KMS-11 (cell line): Measurements from ENCODE around the gene EPB42.

Source experiments
- H2AFZ ChIP-seq: fragments of 200-600 bp; sonication (generic); 2 replicates; pipeline ENCODE4 v1.6.1; 2016; ENCODE audit warnings: antibody characterized with exemption, mixed run types, low read depth
- H3K27ac ChIP-seq: fragments of 200-600 bp; sonication (generic); 2 replicates; pipeline ENCODE4 v1.6.1; 2016; ENCODE audit warnings: mild to moderate bottlenecking, mixed run types
- H3K27me3 ChIP-seq: fragments of 200-600 bp; sonication (generic); 2 replicates; pipeline ENCODE4 v1.6.1; 2017; ENCODE audit warnings: mild to moderate bottlenecking, low read depth, mixed run types, moderate library complexity; ENCODE audit not compliant: insufficient read depth
- H3K36me3 ChIP-seq: fragments of 200-600 bp; sonication (generic); 2 replicates; pipeline ENCODE4 v1.6.1; 2017; ENCODE audit warnings: mild to moderate bottlenecking, mixed run types; ENCODE audit not compliant: insufficient read depth
- H3K4me1 ChIP-seq: fragments of 200-600 bp; sonication (generic); 2 replicates; pipeline ENCODE4 v1.6.1; 2016; ENCODE audit warnings: mild to moderate bottlenecking, low read depth, mixed run types; ENCODE audit not compliant: poor library complexity, severe bottlenecking
- H3K4me2 ChIP-seq: fragments of 200-600 bp; sonication (generic); 2 replicates; pipeline ENCODE4 v1.7.0; 2016; ENCODE audit warnings: mild to moderate bottlenecking, mixed run types
- H3K4me3 ChIP-seq: fragments of 200-600 bp; sonication (generic); IDR thresholded peaks from 2 replicates; pipeline ENCODE4 v1.6.1; 2017; ENCODE audit warnings: low read depth, low read length, mixed read lengths; ENCODE audit not compliant: insufficient read depth
- H3K79me2 ChIP-seq: fragments of 200-600 bp; sonication (generic); 2 replicates; pipeline ENCODE4 v1.6.1; 2016; ENCODE audit warnings: low read depth, mixed run types; ENCODE audit not compliant: insufficient read depth
- H3K9ac ChIP-seq: fragments of 200-600 bp; sonication (generic); 2 replicates; pipeline ENCODE4 v1.6.1; 2016; ENCODE audit warnings: mild to moderate bottlenecking, mixed run types
- H4K20me1 ChIP-seq: fragments of 200-600 bp; sonication (generic); 2 replicates; pipeline ENCODE4 v1.6.1; 2016; ENCODE audit warnings: mild to moderate bottlenecking, mixed run types; ENCODE audit not compliant: insufficient read depth
- CTCF ChIP-seq: fragments of 200-600 bp; sonication (generic); conservative IDR thresholded peaks from 2 replicates; pipeline ENCODE4 v1.6.1; 2017; ENCODE audit warnings: low read depth, mild to moderate bottlenecking, antibody characterized with exemption, low read length, moderate library complexity, mixed read lengths

EPB42 gene

GRCh38 chr15:43256341-43256740, 35.5 kb upstream of the EPB42 start:
- Histone ChIP-seq H3K27ac (no peak overlapping the region), H3K79me2 (no peaks in the 10 kb centered on the region), H3K4me1 (peaks cover 18% of the 10 kb centered on the region), H3K4me3 (no peak overlapping the region), H3K27me3 (no peaks in the 10 kb centered on the region), H3K9ac (no peak overlapping the region), H3K36me3 (no peaks in the 10 kb centered on the region), H4K20me1 (no peaks in the 10 kb centered on the region), H2AFZ (no peak overlapping the region), H3K4me2 (no peak overlapping the region)
- TF ChIP-seq CTCF = no peak

DNA sequence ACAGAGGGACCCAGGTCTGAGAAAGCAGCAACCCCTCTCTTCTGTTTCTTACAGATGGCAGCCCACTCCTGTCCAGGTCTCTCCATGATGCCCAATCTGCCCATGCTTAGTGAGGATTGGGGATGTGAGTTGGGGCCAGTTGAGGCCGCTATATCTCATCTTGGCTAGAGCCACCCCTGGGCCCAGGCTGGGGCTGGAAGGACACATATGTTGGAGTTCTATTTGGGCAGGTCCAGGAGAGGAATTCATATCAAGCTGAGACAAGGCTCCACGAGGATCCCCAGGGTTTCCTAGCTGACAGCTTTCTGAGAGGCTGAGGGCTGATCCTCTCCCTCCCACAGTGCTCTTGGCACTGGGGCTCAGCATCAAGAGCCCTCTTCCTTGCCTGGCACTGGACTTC, 34.6 kb upstream of the EPB42 start:
- no peak for TF ChIP-seq CTCF
- Histone ChIP-seq H4K20me1 (no peaks in the 10 kb centered on the region), H3K4me2 (no peak overlapping the region), H3K9ac (no peak overlapping the region), H3K4me3 (no peak overlapping the region), H3K79me2 (no peaks in the 10 kb centered on the region), H3K27me3 (no peaks in the 10 kb centered on the region), H2AFZ (no peak overlapping the region), H3K36me3 (no peaks in the 10 kb centered on the region), H3K4me1 (peaks cover 18% of the 10 kb centered on the region), H3K27ac (no peak overlapping the region)

DNA sequence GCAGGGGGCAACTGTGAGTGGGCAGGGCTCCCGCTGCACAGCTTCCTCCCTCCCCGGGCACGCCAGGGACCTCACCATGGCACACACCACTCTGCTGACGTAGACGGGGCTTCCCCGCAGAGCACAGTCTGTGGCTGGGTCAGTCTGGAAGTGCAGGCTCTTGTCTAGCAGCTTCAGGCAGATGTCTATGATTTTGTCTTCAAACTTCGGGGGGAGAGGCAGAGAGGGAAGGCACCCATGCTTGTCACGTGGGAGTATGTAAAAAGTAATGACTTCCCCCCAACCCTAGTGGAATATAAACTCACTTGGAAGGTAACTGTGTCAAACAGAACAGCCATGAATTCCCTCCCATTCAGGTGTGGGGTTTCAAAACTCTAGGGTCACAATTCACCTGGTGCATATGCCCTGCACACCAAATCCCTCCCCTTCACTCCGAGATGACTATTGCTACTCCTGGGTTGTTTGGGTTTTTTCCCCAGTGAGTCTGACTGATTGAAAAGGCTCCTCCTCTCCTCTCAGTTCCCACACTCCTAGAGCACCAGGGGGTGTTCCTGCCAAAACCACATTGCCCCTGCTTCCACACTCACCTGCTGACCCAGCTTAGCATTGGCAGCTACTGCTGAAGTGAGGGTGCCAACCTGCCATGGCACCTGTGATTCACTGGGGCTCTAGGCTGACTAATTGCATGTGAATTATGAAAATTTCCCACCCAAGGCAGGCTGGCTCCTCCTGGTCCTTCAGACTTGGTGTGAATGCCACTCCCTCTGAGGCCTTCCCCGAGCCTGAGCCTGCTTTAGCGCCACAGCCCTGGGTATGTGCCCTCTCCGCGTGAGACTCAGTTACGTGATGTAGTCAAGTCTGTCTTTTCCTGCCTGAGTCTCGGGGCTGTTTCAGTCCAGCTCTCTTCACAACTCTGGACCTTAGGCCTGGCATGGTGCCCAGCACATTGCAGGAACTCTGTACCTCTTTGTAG, 32.9 kb upstream of the EPB42 start:
- H3K27me3 ChIP-seq = no peaks in the 10 kb centered on the region
- H4K20me1 ChIP-seq = no peaks in the 10 kb centered on the region
- H3K4me2 ChIP-seq = peak overlapping the region; percentile 58
- H3K4me3 ChIP-seq = no peak overlapping the region
- no peak for TF ChIP-seq CTCF
- H3K4me1 ChIP-seq = peaks cover 32% of the 10 kb centered on the region
- H3K79me2 ChIP-seq = no peaks in the 10 kb centered on the region
- H2AFZ ChIP-seq = peak overlapping the region; percentile 61; the same call in 1 of the 2 replicates
- H3K9ac ChIP-seq = 0 out of 2 replicates have a peak overlapping the region, but pooled peaks have one; percentile 1
- H3K27ac ChIP-seq = peak overlapping the region; percentile 24; the same call in 1 of the 2 replicates
- H3K36me3 ChIP-seq = no peaks in the 10 kb centered on the region

- H3K27ac ChIP-seq = no peak overlapping the region
- no peak overlapping the region for H3K4me2 ChIP-seq
- no peaks in the 10 kb centered on the region for H4K20me1 ChIP-seq
- H3K79me2 ChIP-seq = no peaks in the 10 kb centered on the region
- no peak overlapping the region for H2AFZ ChIP-seq
- H3K4me3 ChIP-seq = no peak overlapping the region
- no peaks in the 10 kb centered on the region for H3K27me3 ChIP-seq
- H3K4me1 ChIP-seq = peaks cover 32% of the 10 kb centered on the region
- TF ChIP-seq CTCF = no peak
- no peaks in the 10 kb centered on the region for H3K36me3 ChIP-seq
- H3K9ac ChIP-seq = no peak overlapping the region
Observed at GRCh38 chr15:43251871-43252250, 31.0 kb upstream of the EPB42 start.
